GM23248 (cell line): ENCODE measurements around the gene PRAC1. TPM values are rescaled to one million over a fixed set of nuclear protein-coding genes. Genes with fewer than 3 reads are reported as not detected.
A peak's percentile ranks its signal among the peaks of the same experiment; 100 is the strongest.

Source experiments
- DNase-seq: peaks from one replicate; pipeline ENCODE4 v3.0.0-alpha.2; 2015
- H2AFZ ChIP-seq: fragments of 200-600 bp; sonication (generic); 2 replicates; pipeline ENCODE4 v1.6.1; 2016; ENCODE audit warnings: antibody characterized with exemption
- H3F3A ChIP-seq: fragments of 200-600 bp; sonication (generic); 2 replicates; pipeline ENCODE4 v1.6.1; 2016; ENCODE audit warnings: mild to moderate bottlenecking, antibody characterized with exemption, mixed run types; ENCODE audit not compliant: insufficient read depth
- H3K27ac ChIP-seq: fragments of 200-600 bp; sonication (generic); 2 replicates; pipeline ENCODE4 v1.5.1; 2016; ENCODE audit warnings: mild to moderate bottlenecking
- H3K27me3 ChIP-seq: fragments of 200-600 bp; sonication (generic); replicated peaks from 2 replicates; pipeline ENCODE4 v1.6.1; 2016; ENCODE audit warnings: mild to moderate bottlenecking; ENCODE audit not compliant: insufficient read depth
- H3K36me3 ChIP-seq: fragments of 200-600 bp; sonication (generic); 2 replicates; pipeline ENCODE4 v1.6.1; 2016; ENCODE audit warnings: low read depth, mild to moderate bottlenecking
- H3K4me1 ChIP-seq: fragments of 200-600 bp; sonication (generic); 2 replicates; pipeline ENCODE4 v1.6.1; 2016; ENCODE audit warnings: mild to moderate bottlenecking; ENCODE audit not compliant: insufficient read depth
- H3K4me2 ChIP-seq: fragments of 200-600 bp; sonication (generic); one replicate; pipeline ENCODE4 v1.6.1; 2016; ENCODE audit warnings: mild to moderate bottlenecking; ENCODE audit not compliant: unreplicated experiment
- H3K4me3 ChIP-seq: fragments of 200-600 bp; sonication (generic); 2 replicates; pipeline ENCODE4 v1.5.1; 2016; ENCODE audit warnings: mild to moderate bottlenecking
- H3K79me2 ChIP-seq: fragments of 200-600 bp; sonication (generic); 2 replicates; pipeline ENCODE4 v1.6.1; 2016; ENCODE audit warnings: mild to moderate bottlenecking; ENCODE audit not compliant: insufficient read depth
- H3K9ac ChIP-seq: fragments of 200-600 bp; sonication (generic); 2 replicates; pipeline ENCODE4 v1.6.1; 2016; ENCODE audit warnings: mild to moderate bottlenecking
- H3K9me2 ChIP-seq: fragments of 200-600 bp; sonication (generic); 2 replicates; pipeline ENCODE4 v1.6.1; 2016; ENCODE audit warnings: mixed run types, mild to moderate bottlenecking, moderate library complexity; ENCODE audit not compliant: insufficient read depth
- H3K9me3 ChIP-seq: fragments of 200-600 bp; sonication (generic); one replicate; pipeline ENCODE4 v1.6.1; 2017; ENCODE audit warnings: low read depth
- H4K20me1 ChIP-seq: fragments of 200-600 bp; sonication (generic); 2 replicates; pipeline ENCODE4 v1.6.0; 2016; ENCODE audit not compliant: insufficient read depth
- EZH2 ChIP-seq: fragments of 200-600 bp; sonication (generic); IDR thresholded peaks from 2 replicates; pipeline ENCODE4 v1.6.1; 2018; ENCODE audit warnings: antibody characterized with exemption, mild to moderate bottlenecking; ENCODE audit not compliant: insufficient read depth, poor library complexity, severe bottlenecking
- EZH2phosphoT487 ChIP-seq: fragments of 200-600 bp; sonication (generic); IDR thresholded peaks from 2 replicates; pipeline ENCODE4 v1.6.1; 2018; ENCODE audit warnings: antibody characterized with exemption, moderate library complexity, mild to moderate bottlenecking, low read depth; ENCODE audit not compliant: insufficient read depth
- WGBS, 2 experiments: methylation state at CpG; one replicate each; pipeline ENCODE4 v1.1.6; 2015 to 2017; ENCODE audit warnings: low lambda C conversion rate in 2 of 2, low coverage in 1 of 2; ENCODE audit errors: missing lambda C conversion rate in 2 of 2; 5-methylcytosine and 5-hydroxymethylcytosine counted together
- in situ Hi-C: fragments of 300-500 bp; cut with MboI; formaldehyde crosslinking; loops from 2 replicates; pipeline ENCODE4 v1.15.0; 2020
- polyA plus RNA-seq: library from polyadenylated mRNA; unstranded; fragments of >200 nt; fragmentation: Nextera tagmentation; extraction: Ambion mirVana; gene quantifications from 2 replicates; pipeline ENCODE4 v1.2.1, GENCODE V29; 2016
- total RNA-seq: library from RNA; depleted of rRNA; stranded (reverse); fragments of >200 nt; shearing (Covaris generic); gene quantifications from 2 replicates; pipeline ENCODE4 v1.2.3, GENCODE V29; 2014

PRAC1 gene
- total and polyA plus RNA-seq, 2 experiments from 2014 or later: not detected

GRCh38 chr17:48721009-48721402, 1.3 kb downstream of the PRAC1 start:
- in situ Hi-C loops: no loop called here
- Histone ChIP-seq H3K4me2 (no peak overlapping the region), H3F3A (no peaks in the 10 kb centered on the region), H4K20me1 (no peaks in the 10 kb centered on the region), H3K36me3 (no peaks in the 10 kb centered on the region), H3K9ac (no peak overlapping the region), H3K9me3 (no peaks in the 10 kb centered on the region), H3K79me2 (no peaks in the 10 kb centered on the region), H3K27me3 (peaks cover 99% of the 10 kb centered on the region), H3K27ac (no peak overlapping the region), H3K9me2 (no peaks in the 10 kb centered on the region), H3K4me3 (no peak overlapping the region), H2AFZ (no peak overlapping the region), H3K4me1 (no peaks in the 10 kb centered on the region)
- no peak for TF ChIP-seq EZH2phosphoT487
- no peak for TF ChIP-seq EZH2
- 88 to 93% methylated on average over 1 of the region's 1 CpG for WGBS, 2 experiments
- DNase-seq: no peak

- H2AFZ ChIP-seq: no peak overlapping the region
- H3K9ac ChIP-seq: no peak overlapping the region
Measured at GRCh38 chr17:48720266-48721008, 1.9 kb downstream of the PRAC1 start.

GRCh38 chr17:48719642-48720265, 2.6 kb downstream of the PRAC1 start:
- no peak overlapping the region for H3K9ac ChIP-seq
- H3K4me3 ChIP-seq: no peak overlapping the region
- no peaks in the 10 kb centered on the region for H3K9me2 ChIP-seq
- H3K27ac ChIP-seq: no peak overlapping the region
- peak; percentile 96 for TF ChIP-seq EZH2
- TF ChIP-seq EZH2phosphoT487: no peak
- H3K4me1 ChIP-seq: no peaks in the 10 kb centered on the region
- H3K36me3 ChIP-seq: no peaks in the 10 kb centered on the region
- H2AFZ ChIP-seq: no peak overlapping the region
- no peaks in the 10 kb centered on the region for H3K79me2 ChIP-seq
- no peak overlapping the region for H3K4me2 ChIP-seq
- no peaks in the 10 kb centered on the region for H3F3A ChIP-seq
- H3K9me3 ChIP-seq: no peaks in the 10 kb centered on the region
- H3K27me3 ChIP-seq: peaks cover 99% of the 10 kb centered on the region
- DNase-seq: no peak
- 11 to 14% methylated on average over 27 to 31 of the region's 37 CpGs for WGBS, 2 experiments
- in situ Hi-C loops: no loop called here
- no peaks in the 10 kb centered on the region for H4K20me1 ChIP-seq

More at GRCh38 chr17:48720266-48721008, 1.9 kb downstream of the PRAC1 start:
- TF ChIP-seq EZH2 (no peak), EZH2phosphoT487 (no peak)
- Histone ChIP-seq H3K9me2 (no peaks in the 10 kb centered on the region), H3K36me3 (no peaks in the 10 kb centered on the region), H3K79me2 (no peaks in the 10 kb centered on the region), H4K20me1 (no peaks in the 10 kb centered on the region), H3K4me1 (no peaks in the 10 kb centered on the region), H3K27ac (no peak overlapping the region), H3K4me2 (no peak overlapping the region), H3K27me3 (peaks cover 99% of the 10 kb centered on the region), H3F3A (no peaks in the 10 kb centered on the region), H3K4me3 (no peak overlapping the region), H3K9me3 (no peaks in the 10 kb centered on the region)
- in situ Hi-C loops: no loop called here
- DNase-seq: no peak
- WGBS, 2 experiments: 28 to 41% methylated on average over 11 of the region's 11 CpGs

- no peaks in the 10 kb centered on the region for H4K20me1 ChIP-seq
- H2AFZ ChIP-seq: no peak overlapping the region
- H3K36me3 ChIP-seq: no peaks in the 10 kb centered on the region
- no peak overlapping the region for H3K9ac ChIP-seq
- TF ChIP-seq EZH2phosphoT487: no peak
- no peak for TF ChIP-seq EZH2
- H3K4me3 ChIP-seq: no peak overlapping the region
- no peak overlapping the region for H3K27ac ChIP-seq
- H3K9me2 ChIP-seq: no peaks in the 10 kb centered on the region
- no peaks in the 10 kb centered on the region for H3K4me1 ChIP-seq
- no peaks in the 10 kb centered on the region for H3K79me2 ChIP-seq
- WGBS, 2 experiments: 12% methylated on average over 75 to 76 of the region's 80 CpGs
- H3K27me3 ChIP-seq: peaks cover 100% of the 10 kb centered on the region
- no peak for DNase-seq
- no peak overlapping the region for H3K4me2 ChIP-seq
- in situ Hi-C loops: no loop called here
- H3K9me3 ChIP-seq: no peaks in the 10 kb centered on the region
- no peaks in the 10 kb centered on the region for H3F3A ChIP-seq
Measured at GRCh38 chr17:48718761-48719641, 3.3 kb downstream of the PRAC1 start.
